NCI-H2196 (cell line): ENCODE data around the gene TEX9.
"Not testable (repeated sequence)": the region's sequence is repeated elsewhere in the genome, so short reads cannot be mapped to it uniquely, and the experiment has no call there.

Experiments
- DNase-seq: peaks from one replicate; lab custom pipeline; 2025; ENCODE audit not compliant: unreplicated experiment; lab: John Stamatoyannopoulos, UW

The TEX9 gene

GRCh38 chr15:56365075-56365711 lies at the start of gene TEX9:
TEX9 (plus strand) TSS chr15:56365426; CDS start chr15:56365451, 25 bp downstream.
- peak; percentile 71 for DNase-seq

GRCh38 chr15:56316561-56316960 lies 48.7 kb upstream of the TEX9 start:
- DNase-seq, result not testable (repeated sequence)

GRCh38 chr15:56320316-56320715 lies 44.9 kb upstream of the TEX9 start:
- no peak for DNase-seq

DNA sequence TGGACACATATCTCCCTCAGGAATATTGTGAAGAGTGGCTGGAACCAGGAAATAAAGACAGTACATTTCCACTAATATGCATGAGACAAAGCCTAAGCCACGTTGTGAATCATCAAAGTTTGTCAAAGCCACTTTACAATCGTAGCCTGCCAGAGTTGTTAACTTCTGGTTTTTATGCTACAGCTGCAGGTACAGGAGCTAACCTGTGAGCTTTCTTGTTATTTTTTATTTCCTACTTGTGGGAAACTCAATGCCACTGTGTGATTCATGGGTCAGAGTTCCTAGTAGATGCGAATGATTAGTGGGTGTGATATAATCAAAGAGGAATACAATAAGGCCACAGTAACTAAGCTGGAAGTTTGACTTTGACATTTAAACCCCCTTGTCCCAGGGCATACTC lies 44.4 kb upstream of the TEX9 start:
- DNase-seq, result no peak

- no peak for DNase-seq
These were observed 42.8 kb upstream of the TEX9 start for GRCh38 chr15:56322444-56322843.

GRCh38 chr15:56323435-56323834 lies 41.8 kb upstream of the TEX9 start:
- DNase-seq, result no peak

DNA sequence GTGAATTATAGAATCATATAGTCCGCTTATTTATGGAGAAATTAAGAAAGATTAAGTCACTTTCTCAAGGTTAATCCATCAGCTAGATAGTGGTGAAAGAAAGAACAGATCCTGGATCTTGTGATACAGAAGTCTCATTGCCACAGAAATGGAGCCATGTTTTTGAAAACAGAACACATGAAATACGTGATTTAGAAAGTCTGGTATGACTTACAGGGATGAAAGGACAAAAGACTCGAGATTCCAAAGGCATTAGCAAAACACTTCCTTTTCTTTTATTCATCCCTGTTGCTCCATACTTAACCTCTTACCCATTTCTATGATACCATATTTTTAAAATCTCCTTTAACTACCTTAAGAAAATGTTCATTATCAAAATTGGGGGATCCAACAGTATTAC lies 40.0 kb upstream of the TEX9 start:
- DNase-seq, result no peak

GRCh38 chr15:56327721-56328502 lies 37.3 kb upstream of the TEX9 start:
- no peak for DNase-seq

- no peak for DNase-seq
These were observed 28.0 kb upstream of the TEX9 start for GRCh38 chr15:56337084-56337725.

- DNase-seq, result no peak
These were observed 25.6 kb upstream of the TEX9 start for GRCh38 chr15:56339594-56339993.

DNA sequence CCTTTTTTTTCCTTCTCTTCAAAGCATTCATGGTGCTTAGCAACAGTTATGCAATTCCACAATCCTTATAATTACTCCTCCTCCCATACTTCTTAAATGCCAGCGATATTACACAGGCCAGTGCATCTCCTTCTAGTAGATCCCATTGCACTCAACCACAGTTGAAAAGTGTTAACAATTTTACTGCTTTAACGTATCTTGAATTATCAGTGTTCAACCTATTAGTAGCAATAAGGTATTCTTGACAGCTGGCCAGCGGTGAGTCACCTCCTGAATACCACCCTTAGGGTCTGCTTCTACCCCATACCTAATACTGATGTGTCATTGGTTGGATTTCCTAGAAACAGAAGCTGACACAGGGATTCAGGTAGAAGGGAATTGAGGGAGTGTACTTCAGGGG lies 24.0 kb upstream of the TEX9 start:
- DNase-seq, result no peak

- no peak for DNase-seq
These were observed 22.6 kb upstream of the TEX9 start for GRCh38 chr15:56342653-56343052.

DNA sequence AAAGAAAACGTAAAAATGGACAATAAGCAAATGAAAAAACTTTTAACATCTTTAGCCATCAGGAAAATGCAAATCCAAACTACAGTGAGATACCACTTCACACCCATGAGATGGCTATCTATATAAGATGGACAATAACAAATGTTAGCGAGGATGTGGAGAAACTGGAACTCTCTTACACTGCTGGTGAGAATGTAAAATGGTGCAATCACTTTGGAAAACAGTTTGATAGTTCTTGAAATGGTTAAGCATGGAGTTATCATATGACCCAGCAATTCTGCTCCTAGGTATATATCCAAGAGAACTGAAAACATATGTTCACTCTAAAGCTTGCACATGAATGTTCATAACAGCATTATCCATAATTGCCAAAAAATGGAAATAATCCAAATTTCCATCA lies 21.3 kb upstream of the TEX9 start:
- DNase-seq, result no peak

DNA sequence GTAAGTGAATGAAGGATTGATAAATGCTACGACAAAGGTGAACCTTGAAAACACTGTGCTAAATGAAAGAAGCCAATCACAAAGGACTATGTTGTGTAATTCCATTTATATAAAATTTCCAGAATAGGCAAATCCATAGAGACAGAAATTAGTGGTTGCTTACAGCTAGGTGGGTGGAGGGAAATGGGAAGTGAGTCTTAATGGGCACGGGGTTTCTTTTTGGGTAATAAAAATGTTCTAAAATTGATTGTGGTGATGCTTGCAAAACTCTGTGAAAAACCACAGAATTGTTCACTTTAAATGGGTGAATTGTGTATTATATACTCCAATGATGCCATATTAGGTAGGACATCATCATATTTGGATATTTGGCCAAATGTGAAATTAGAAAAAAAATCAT lies 20.9 kb upstream of the TEX9 start:
- no peak for DNase-seq

DNA sequence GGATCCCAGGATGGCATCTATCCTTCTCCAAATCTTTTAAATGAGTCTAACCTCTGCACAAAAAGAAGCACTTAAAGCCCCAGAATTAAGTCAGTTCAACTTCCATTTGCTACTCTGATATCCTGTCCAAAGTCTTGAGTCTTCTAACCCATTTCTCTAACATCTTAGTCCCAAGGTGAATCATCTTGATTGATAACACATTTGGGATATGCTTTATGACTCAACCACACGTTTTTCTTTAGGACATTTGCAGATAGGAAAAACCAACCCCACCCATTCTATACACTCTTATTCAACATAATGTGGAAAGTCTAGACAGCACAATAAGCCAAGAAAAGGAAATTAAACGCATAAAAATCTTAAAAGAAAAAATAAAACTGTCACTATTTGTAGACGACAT lies 18.8 kb upstream of the TEX9 start:
- no peak for DNase-seq

DNA sequence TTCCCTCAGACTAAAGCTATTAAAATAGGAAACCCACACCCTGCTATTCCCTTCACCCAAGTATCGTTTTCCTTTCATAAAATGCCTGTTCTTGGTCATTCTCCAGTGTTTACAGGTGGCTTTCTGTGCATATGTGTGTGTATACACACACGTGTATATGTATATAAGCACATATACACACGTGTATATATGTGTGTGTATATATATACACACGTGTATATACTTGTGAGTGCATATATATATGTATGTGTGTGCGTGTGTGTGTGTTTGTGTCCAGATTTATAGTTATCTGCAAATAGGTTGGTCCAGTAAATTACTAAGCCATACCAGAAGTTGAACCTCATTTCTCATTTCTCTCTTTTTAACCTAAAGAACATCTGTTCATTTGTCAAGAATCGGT lies 15.7 kb upstream of the TEX9 start:
- DNase-seq, result no peak

- DNase-seq, result no peak
These were observed 13.9 kb upstream of the TEX9 start for GRCh38 chr15:56351353-56351752.

DNA sequence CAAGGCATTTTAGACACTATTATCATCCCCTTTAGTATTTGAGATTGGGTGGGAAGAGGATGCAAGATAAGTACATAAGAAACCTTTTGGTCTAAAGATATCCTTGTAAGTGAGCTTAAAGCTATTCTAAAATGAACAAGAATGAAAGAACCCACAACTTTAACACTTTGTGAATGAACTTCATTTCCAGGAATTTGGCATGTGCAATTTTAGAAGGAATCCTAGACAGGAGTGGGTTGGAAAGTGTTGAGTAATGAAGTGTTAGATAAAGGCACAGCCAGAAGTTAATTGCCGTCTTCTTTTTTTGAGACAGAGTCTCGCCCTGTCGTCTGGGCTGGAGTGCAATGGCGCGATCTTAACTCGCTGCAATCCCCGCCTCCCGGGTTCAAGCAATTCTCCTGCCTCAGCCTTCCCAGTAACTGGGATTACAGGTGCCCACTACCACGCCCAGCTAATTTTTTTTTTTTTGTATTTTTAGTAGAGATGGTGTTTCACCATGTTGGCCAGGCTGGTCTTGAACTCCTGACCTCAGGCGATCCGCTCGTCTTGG lies 13.2 kb upstream of the TEX9 start:
- no peak for DNase-seq

- no peak for DNase-seq
These were observed 12.1 kb upstream of the TEX9 start for GRCh38 chr15:56353119-56353518.

GRCh38 chr15:56353740-56354139 lies 11.5 kb upstream of the TEX9 start:
- DNase-seq, result no peak

- DNase-seq, result peak; percentile 53
These were observed 8.6 kb upstream of the TEX9 start for GRCh38 chr15:56356616-56357015.

DNA sequence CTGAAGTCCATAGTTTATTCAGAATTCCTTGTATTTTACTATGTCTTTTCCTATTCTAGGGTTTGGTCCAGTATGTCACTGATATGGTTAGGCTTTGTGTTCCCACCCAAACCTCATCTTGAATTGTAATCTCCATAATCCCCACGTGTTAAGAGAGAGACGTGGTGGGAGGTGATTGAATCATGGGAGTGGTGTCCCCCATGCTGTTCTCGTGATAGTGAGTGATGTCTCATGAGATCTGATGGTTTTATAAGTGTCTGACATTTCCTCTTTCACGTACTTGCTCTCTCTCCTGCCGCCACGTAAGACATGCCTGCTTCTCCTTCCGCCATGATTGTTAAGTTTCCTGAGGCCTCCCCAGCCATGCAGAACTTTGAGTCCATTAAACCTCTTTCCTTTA lies 6.6 kb upstream of the TEX9 start:
- DNase-seq, result no peak
